Head of caudate nucleus (tissue), 42 donors: ENCODE measurements around the gene MMEL1.

Experiments
- DNase-seq, 42 donors: peaks; one replicate each; pipeline versions ENCODE4 v3.0.0 to v3.0.0-alpha.2; 2020 to 2021; ENCODE audit warnings: mixed read lengths in 7 of 42
- intact Hi-C: fragments of 100-400 bp; cut with DNase I; formaldehyde crosslinking; loops from one replicate; pipeline ENCODE4 v1.15.0; 2022

The MMEL1 gene

DNA sequence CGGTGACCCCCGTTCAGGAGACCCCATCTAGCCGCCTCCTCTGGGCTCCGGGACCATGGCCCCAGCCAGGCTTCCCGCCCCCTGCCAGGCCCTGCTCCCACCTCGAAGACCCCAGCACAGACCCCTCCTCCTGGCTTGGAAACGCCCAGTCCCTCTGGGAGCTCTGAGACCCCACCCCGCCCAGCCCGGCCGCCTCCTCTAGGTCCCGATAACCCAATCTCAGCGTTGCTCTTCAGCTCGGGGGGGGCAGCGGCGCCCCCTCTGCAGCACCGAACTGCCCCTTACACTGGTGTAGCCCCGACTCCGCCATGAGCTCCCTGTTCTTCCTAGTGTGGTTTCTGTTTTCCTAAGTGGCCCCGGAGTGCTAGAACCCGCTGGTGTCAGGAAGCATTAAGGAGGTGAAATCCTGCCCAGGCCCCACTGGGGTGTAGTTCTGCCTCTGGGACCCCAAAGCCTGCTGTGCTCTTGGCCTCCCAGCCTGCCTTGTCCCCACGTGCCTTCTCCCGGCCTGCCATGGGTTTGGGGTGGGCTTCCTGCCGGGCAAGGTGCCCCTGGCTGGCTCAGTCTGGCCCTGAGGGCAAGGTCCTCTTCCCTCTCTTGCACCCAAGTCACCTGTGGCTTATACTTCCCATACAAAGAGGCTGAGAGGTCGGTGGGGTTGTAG is 10.7 kb upstream of the MMEL1 start:
- intact Hi-C loops, result loop anchor here (2.0 kb wide), 1 partner anchor 57 kb away; the partner anchor contains the start of gene PRXL2B
- DNase-seq, result peak in 4 of 42 donors; percentile 4 to 12 (median 6)

- intact Hi-C loops, result loop anchor here (2.0 kb wide), 1 partner anchor 56 kb away; the partner anchor contains the start of gene PRXL2B
- peak; percentile 79 to 96 (median 91) for DNase-seq
Observed at GRCh38 chr1:2642560-2643413, 10.0 kb upstream of the MMEL1 start.

DNA sequence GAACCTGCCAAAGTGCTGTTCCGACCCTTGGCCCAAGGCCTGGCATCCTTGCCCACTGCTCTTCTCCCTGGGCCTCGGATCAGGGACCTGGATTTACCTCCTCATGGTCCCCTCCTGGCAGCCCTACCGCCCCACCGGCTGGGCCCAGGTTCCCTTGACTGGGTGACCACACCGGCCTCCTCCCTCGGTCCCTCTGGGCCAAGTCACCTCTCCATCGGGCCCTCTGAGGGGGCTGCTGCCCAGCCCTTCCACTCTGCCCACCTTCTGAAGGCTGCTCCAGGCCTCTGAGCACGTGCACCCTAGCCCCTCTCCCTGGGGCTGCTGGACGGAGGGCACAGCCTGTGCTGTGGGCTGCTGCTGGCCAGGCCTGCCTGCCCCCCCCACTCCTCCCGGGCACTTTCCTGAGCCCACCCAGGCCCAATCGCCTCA is 9.3 kb upstream of the MMEL1 start:
- intact Hi-C loops, result loop anchor here (2.0 kb wide), 1 partner anchor 55 kb away; the partner anchor contains the start of gene PRXL2B

GRCh38 chr1:2641381-2642130 is 8.7 kb upstream of the MMEL1 start:
- DNase-seq, result peak in 3 of 42 donors; percentile 6 to 19 (median 8)
- intact Hi-C loops, result loop anchor here (2.0 kb wide), 1 partner anchor 55 kb away; the partner anchor contains the start of gene PRXL2B

More for the DNA sequence above, 9.3 kb upstream of the MMEL1 start:
- peak in 3 of 42 donors; percentile 7 to 27 (median 12) for DNase-seq

DNA sequence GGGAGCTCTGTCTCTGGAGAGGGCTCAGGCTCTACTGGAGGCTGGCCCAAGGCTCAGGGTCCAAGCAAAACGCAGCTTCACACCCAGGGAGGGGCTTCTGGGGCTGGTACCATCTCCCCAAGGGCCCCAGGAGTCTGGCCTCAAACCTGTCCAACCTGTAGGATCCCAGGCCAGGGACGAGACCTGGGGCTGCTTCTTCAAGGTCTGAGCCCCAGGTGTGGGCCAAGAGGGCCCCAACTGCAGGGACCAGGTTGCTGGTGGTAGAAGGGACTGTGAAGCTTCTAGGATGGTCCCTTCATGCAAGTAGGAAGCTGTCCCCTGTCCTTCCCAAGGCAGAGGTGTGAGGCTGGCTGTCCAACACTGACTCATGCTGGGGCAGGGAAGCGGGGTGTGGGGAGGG is 7.8 kb upstream of the MMEL1 start:
- intact Hi-C loops, result no loop called here
- DNase-seq, result peak in 1 of 42 donors; percentile 5

DNA sequence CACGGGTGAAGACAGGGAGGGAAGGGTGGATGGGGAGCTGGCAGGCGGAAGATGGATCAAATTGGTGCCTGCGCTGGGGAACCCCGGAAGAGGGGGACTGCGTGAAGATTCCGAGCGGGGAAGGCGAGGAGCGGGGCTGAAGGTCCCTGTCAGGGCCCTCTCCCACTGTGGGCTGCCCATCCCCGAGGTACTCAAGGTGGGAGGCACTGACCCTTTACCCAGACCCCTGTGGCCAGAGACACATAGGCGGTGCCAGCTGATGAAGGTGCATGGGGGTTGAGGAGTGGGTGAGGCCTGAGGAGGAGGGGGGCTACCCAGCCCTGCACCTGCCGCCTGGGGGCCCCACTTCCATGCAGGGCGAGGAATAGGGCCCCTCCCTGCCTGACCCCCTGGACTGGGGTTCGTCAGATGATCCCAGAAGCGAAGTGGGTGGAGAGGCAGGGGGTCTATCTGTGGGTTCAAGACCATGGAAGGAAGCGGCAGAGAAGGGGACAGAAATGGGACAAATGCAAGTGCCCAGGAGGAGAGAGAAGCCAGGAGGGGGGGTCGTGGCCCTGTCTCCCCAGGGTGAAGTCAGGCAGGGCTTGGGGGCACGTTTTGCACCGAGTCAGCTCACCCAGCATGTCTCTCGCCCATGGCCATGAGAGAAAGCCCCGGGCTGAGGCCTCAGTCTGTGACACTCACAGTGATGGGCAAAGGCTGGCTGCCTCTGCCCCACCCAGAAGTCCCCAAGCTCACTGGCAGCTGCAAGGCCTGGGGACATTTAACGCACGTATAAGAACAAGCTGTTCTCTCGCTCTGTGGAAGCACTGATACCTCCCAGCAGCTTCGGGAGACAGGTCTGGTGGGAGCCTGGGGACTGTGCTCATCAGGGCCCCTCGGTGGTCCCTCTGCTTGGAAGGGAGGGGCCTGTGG is 7.0 kb upstream of the MMEL1 start:
- peak in 2 of 42 donors; percentile 6 to 11 for DNase-seq
- intact Hi-C loops, result no loop called here

- DNase-seq, result peak in 3 of 42 donors; percentile 4 to 26 (median 7)
- intact Hi-C loops, result no loop called here
Observed at GRCh38 chr1:2639203-2639602, 6.4 kb upstream of the MMEL1 start.

DNA sequence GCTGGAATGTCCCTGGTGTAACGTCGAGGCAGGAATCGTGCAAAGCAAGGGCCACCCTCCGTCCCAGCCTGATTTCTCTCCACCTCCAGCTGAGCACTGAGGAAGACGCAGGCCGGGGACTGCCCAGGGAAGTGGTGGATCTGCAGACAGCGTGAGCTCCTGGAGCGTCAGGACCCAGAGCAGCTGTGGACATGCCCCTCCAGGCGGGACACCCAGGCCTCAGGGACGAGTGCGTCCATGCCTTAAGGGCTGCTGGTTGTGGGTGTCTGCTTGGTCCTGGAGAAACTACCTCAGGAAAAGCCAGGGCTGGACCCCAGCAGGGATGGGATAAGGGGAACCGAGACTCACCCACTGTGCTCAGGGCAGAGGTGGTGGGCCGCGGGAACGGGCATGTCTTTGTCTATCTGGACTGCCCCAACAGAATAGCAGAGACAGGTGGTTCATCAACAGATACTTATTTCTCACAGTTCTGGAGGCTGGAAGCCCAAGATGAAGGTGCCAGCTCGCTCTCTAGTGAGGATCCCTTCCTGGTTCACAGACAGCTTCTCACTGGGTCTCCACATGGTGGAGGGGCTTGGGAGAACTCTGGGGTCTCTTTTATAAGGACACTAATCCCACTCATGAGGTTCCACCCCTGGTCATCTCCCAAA is 5.8 kb upstream of the MMEL1 start:
- intact Hi-C loops, result no loop called here
- DNase-seq, result peak in 3 of 42 donors; percentile 8 to 29 (median 24)

- intact Hi-C loops, result no loop called here
- peak in 5 of 42 donors; percentile 6 to 36 (median 24) for DNase-seq
Observed at GRCh38 chr1:2637442-2638145, 4.8 kb upstream of the MMEL1 start.

DNA sequence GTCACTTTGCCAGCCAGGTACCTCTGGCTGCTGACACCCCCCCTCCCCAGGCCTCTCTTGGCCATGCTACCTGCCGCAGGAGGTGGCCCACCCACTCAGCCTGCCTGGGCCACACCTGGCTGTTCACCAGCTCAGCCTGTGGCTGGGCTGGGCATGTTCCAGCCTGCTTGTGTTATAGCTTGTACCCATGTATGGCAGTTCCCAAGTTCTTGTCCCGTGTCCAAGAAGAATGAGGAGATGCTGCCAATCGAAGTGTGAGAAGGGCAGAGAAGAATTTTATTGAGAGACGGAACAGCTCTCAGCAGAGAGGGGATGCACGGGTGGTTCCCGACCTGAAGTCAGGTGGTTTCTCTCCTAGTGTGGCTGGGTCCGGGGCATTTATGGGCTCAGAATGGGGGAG is 3.9 kb upstream of the MMEL1 start:
- DNase-seq, result peak in 3 of 42 donors; percentile 0 to 5 (median 2)
- intact Hi-C loops, result no loop called here

- intact Hi-C loops, result no loop called here
- peak in 3 of 42 donors; percentile 3 to 10 (median 3) for DNase-seq
Observed at GRCh38 chr1:2635361-2636010, 2.7 kb upstream of the MMEL1 start.

DNA sequence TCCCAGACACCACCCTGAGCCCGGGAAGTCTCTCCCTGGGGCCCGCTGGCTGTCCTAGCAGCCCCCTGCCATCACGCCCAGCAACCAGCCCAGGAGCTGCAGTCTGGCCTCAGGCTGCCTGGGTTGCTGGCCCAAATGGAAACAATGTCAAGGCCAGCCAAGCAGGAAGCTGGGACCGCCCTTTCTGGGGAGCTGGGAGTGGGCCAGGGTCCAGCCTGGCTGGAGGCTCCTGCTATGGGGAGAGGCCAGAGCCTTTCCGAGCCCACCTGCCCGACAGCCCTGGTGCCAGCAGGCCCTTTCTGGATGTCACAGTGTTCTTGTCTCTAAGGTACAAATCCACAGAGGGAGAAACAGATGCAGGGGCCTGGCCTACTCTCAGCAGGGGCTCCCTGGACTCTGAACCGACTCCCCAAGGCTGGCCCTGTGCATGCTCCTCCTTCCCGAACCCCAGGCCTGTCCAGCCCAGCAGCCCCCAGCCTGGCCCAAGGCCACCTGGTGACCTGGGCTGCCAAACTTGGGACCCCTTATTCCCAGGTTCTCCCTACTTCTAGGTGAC is 1.2 kb upstream of the MMEL1 start:
- intact Hi-C loops, result no loop called here
- DNase-seq, result peak in 1 of 42 donors; percentile 1

DNA sequence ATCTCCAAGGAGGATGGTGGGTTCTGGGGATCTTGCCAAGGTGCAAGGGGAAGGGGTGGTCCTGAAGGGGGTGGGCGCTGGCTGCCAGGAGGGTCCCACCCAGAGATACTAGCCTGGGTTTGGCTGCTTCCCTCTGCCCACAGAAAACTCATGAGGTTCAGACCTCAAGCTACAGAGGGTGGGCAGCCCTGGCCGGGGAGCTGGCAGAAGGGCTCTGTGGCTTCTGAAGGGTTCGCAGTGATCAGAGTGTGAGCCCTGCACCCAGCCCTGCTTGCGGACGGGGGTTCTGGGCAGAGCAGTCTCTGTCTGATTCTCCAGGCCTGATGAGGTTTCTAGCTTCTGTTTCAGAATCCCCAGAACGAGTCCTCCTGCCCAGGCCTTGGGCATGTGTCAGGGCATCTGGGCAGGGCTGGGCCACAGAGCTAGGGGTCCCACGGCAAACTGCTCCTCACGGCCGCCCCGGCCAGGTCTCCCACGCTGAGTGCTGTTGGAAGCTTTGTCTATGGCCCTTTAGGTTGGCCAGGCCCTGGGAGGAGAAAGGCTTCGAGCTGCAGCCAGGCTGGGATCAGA is 635 bp upstream of the MMEL1 start:
- peak in 2 of 42 donors; percentile 8 to 27 for DNase-seq
- intact Hi-C loops, result no loop called here

- peak in 1 of 42 donors; percentile 3 for DNase-seq
- intact Hi-C loops, result no loop called here
Observed at GRCh38 chr1:2632051-2632430, 775 bp downstream of the MMEL1 start.

- intact Hi-C loops, result no loop called here
Observed at GRCh38 chr1:2631136-2632050, 1.4 kb downstream of the MMEL1 start.

More at GRCh38 chr1:2631136-2632050, 1.4 kb downstream of the MMEL1 start:
- DNase-seq, result peak in 1 of 42 donors; percentile 4
